ACHN (cell line): ENCODE results near the gene EPB41L3.

Experiments used
- DNase-seq: peaks from one replicate; pipeline ENCODE4 v3.0.0-alpha.2; 2015
- in situ Hi-C: cut with HindIII; loops from 2 replicates; pipeline ENCODE4 v1.10.0; 2017; ENCODE audit warnings: low sequenced_read_pairs, low pct_ligation_motif_present, low pct_unique_long_range_greater_than_20kb

The EPB41L3 gene

DNA sequence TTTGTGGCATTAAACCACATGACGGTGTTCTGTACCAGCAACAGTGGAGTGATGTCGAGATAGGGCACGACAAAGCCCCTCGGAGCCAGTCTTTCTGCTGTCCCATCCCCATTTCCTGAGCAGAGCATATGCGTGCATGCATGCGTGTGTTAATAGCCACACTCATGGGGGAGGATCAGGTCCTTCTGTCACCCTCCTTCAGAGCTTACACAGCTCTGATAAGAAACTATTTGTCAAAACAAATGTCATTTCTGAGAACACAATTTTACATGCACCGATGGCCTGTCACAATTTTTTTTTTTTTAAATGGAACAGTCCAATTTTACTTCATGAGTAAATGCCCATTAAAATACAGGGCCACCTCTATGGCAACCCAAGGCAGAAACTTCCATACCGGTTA is 152.4 kb downstream of the EPB41L3 start:
- in situ Hi-C loops = no loop called here

DNA sequence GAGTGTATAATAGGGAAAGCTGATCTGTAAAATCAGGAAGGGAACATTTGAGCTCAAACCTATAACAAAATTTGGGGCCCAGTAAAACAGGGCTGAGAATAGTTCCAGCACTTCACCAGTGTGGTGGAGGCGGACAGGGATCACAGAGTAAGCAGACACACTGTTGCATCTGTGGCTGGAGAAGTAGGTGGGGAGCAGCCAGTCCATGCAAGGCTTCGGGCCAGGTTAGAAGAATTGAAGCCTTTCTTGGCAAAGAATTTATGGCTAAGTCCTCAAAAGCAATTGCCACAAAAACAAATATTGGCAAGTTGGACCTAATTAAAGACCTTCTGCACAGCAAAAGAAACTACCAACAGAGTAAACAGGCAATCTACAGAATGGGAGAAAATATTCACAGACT is 154.4 kb downstream of the EPB41L3 start:
- no peak for DNase-seq
- in situ Hi-C loops = no loop called here

More for the DNA sequence above, 152.4 kb downstream of the EPB41L3 start:
- no peak for DNase-seq

DNA sequence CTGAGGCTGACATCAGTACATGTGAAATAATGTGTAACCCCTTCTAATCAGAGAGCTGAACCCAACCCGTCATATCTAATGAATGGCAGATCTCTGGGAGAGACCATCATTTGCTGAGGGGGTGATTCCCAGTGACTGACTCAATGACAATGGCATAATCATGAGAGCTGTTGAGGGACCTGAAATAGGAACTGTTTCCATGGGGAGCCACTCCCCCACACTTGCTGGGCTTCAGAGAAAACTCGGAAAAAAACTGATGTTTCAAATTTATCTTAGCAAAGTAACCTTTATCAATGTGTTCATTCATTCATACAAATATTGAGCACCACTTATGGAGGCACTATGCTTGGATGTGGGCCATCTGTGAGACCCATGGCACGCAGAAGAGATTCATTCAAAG is 154.9 kb downstream of the EPB41L3 start:
- in situ Hi-C loops = no loop called here
- no peak for DNase-seq

DNA sequence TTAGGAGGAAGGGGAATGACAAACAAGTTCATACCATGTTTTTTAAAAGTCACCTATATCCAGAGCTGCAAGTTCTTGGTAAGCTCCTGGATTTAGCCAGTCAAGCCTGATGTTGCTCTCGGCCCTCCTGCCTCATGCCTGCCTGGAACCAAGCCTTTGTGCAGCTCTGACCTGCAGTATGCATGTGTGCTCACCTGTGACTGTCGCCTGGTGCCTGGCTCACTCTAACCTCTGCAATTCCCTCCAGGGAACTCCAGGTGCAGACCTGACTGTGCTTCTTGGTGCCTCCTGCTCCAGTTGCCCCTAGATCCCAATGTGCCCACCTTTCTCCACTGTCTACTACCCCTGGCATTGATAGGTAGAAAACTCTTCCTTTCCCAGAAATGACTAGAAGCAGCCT is 163.2 kb downstream of the EPB41L3 start:
- no peak for DNase-seq
- in situ Hi-C loops = no loop called here

DNA sequence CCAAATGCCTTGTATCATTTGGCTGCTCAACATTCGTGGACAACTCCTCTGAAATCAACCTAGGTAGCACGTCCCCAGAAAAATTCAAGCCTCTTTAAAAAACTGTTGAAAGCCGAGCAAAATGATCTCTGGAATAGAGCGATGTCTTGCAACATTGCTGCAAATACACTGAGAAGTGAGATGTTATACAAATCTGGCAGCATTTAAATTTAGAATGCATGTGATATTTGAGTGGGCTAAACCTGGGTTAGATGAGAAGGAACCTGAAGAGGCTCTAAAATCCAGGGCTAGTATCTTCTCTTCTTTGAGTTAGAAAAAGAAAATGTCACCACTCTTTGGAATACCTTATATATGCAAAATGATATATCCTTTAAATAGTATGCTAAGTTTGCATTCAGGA is 166.8 kb downstream of the EPB41L3 start:
- DNase-seq = no peak
- in situ Hi-C loops = no loop called here

DNA sequence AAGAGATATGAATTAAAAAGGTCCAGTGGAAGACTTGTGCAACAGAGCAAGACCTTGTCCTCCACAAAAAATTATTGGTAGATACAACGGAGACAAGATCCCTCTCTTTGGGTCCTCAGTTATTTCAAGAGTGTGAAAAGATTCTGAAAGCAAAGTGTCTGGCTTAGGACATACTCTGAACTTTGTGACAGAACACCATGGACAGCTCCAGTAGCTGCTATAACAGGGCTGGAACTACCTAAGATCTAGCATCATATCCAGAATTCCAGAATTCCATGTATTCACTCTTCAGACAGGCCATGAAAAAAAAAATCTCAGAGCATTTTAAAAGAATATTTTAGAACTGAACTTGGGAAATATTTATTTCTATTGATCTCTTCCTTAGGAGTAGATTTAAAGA is 173.5 kb downstream of the EPB41L3 start:
- peak; percentile 2 for DNase-seq
- in situ Hi-C loops = no loop called here

DNA sequence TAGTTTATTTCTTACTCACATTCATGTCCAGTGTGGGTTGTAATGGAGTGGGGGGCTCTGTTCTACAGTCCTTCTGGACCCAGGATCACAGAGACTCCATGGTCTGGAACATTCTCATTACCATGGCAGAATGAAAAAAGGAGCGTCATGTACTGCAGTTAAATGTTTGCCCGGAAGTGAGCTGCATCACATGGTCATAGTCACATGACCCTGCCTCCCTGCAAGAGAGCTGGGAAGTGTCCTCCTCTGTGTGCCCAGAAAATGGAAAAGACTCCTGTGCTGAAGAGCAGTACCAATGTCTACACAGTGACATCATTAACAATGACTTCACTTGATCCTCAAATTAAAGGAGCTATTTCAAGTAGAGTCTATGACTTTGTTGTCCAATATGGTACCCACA is 174.3 kb downstream of the EPB41L3 start:
- no peak for DNase-seq
- in situ Hi-C loops = no loop called here

DNA sequence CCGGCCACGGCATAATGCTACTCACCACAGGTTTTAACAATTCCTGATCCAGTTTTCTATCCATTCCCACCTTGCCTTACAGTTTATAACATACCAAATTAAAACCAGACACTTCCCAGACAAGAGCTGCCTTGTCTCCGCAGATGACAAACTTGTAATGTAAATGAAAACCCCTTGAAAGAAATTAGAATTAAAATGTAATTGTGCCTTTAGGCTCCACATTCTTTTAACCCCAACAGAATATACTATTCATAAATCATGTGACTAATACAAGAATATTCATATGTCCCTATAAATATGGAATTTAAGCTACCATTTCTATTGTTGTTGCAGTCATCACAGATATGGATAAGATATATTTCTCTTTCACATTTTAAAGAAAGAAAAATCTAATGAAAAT is 178.4 kb downstream of the EPB41L3 start:
- in situ Hi-C loops = no loop called here
- DNase-seq = no peak

DNA sequence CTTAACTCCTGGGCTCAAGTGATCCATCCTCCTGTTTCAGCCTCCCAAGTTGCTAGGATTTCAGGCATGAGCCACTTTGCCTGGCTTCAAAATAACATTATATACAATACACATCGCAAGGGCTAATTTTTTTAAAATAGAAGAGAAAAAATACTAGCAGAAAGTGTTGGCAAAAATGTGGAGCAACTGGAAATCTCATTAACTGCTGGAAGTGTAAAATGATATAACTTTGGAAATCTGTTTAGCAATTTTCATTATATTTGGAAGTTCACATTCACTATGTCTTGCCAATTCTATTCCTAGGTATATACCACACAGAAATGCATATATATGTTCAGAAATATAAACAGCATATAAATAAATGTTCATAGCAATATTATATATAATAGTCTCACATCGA is 193.2 kb downstream of the EPB41L3 start:
- no peak for DNase-seq
- in situ Hi-C loops = no loop called here
